Liver (tissue), 9 donors: ENCODE measurements around the gene BLOC1S5. TPM values are rescaled to one million over a fixed set of nuclear protein-coding genes. Genes with fewer than 3 reads are reported as not detected.

ENCODE experiments used
- DNase-seq: peaks from one replicate; pipeline ENCODE4 v3.0.0-alpha.2; 2017; ENCODE audit warnings: low spot score
- H3K27ac ChIP-seq, 2 donors: one replicate each; pipeline ENCODE4 v1.7.0; 2013; ENCODE audit warnings: inconsistent platforms in 2 of 2, low read length in 2 of 2, control low read depth in 1 of 2, low read depth in 1 of 2, mild to moderate bottlenecking in 1 of 2
- H3K27me3 ChIP-seq, 4 donors: one replicate each; pipeline versions ENCODE4 v1.6.1 to v1.7.0; 2013; ENCODE audit warnings: low read length in 3 of 4, inconsistent platforms in 1 of 4, mild to moderate bottlenecking in 1 of 4, moderate library complexity in 1 of 4; ENCODE audit not compliant: control insufficient read depth in 4 of 4, insufficient read depth in 4 of 4
- H3K36me3 ChIP-seq, 4 donors: one replicate each; pipeline versions ENCODE4 v1.6.1 to v1.7.0; 2013; ENCODE audit warnings: low read length in 3 of 4, mild to moderate bottlenecking in 3 of 4, low read depth in 1 of 4, moderate library complexity in 1 of 4; ENCODE audit not compliant: control insufficient read depth in 4 of 4, insufficient read depth in 3 of 4
- H3K4me1 ChIP-seq, 4 donors: one replicate each; pipeline versions ENCODE4 v1.6.1 to v1.7.0; 2013; ENCODE audit warnings: low read length in 3 of 4, mild to moderate bottlenecking in 3 of 4, moderate library complexity in 1 of 4; ENCODE audit not compliant: control insufficient read depth in 4 of 4, insufficient read depth in 4 of 4
- H3K4me3 ChIP-seq, 3 donors: one replicate each; pipeline versions ENCODE4 v1.6.1 to v1.7.0; 2013; ENCODE audit warnings: low read length in 3 of 3, control low read depth in 1 of 3, low read depth in 1 of 3, mild to moderate bottlenecking in 1 of 3
- H3K9ac ChIP-seq, 2 donors: one replicate each; pipeline ENCODE4 v1.7.0; 2013; ENCODE audit warnings: low read length in 2 of 2, mild to moderate bottlenecking in 2 of 2, moderate library complexity in 2 of 2, control low read depth in 1 of 2, low read depth in 1 of 2
- H3K9me3 ChIP-seq, 4 donors: one replicate each; pipeline versions ENCODE4 v1.6.1 to v1.7.0; 2013; ENCODE audit warnings: low read length in 3 of 4; ENCODE audit not compliant: control insufficient read depth in 4 of 4
- EGR1 ChIP-seq, 2 donors: IDR thresholded peaks; 2 replicates each; pipeline ENCODE4 v1.6.1; 2016 to 2018; ENCODE audit warnings: antibody characterized with exemption in 2 of 2, low read depth in 2 of 2
- FOXA1 ChIP-seq: IDR thresholded peaks from 2 replicates; pipeline ENCODE4 v1.6.1; 2016; ENCODE audit warnings: antibody characterized with exemption
- FOXA2 ChIP-seq: IDR thresholded peaks from 2 replicates; pipeline ENCODE4 v1.6.1; 2016; ENCODE audit warnings: antibody characterized with exemption
- GABPA ChIP-seq, 2 donors: IDR thresholded peaks in 1 of 2; conservative IDR thresholded peaks in 1 of 2; 2 replicates each; pipeline ENCODE4 v1.6.1; 2016; ENCODE audit warnings: antibody characterized with exemption in 2 of 2, mild to moderate bottlenecking in 1 of 2, moderate library complexity in 1 of 2
- HNF4A ChIP-seq, 2 donors: conservative IDR thresholded peaks; 2 replicates each; pipeline ENCODE4 v1.6.1; 2016; ENCODE audit warnings: antibody characterized with exemption in 2 of 2, mild to moderate bottlenecking in 2 of 2
- HNF4G ChIP-seq: IDR thresholded peaks from 2 replicates; pipeline ENCODE4 v1.6.1; 2016; ENCODE audit warnings: antibody characterized with exemption
- JUND ChIP-seq, 2 donors: IDR thresholded peaks; 2 replicates each; pipeline ENCODE4 v1.6.1; 2016; ENCODE audit warnings: antibody characterized with exemption in 2 of 2
- NR2F2 ChIP-seq: IDR thresholded peaks from 2 replicates; pipeline ENCODE4 v1.6.1; 2016; ENCODE audit warnings: antibody characterized with exemption
- RAD21 ChIP-seq, 2 donors: IDR thresholded peaks; 2 replicates each; pipeline ENCODE4 v1.6.1; 2016; ENCODE audit warnings: antibody characterized with exemption in 2 of 2, mild to moderate bottlenecking in 2 of 2
- RXRA ChIP-seq, 2 donors: IDR thresholded peaks; 2 replicates each; pipeline ENCODE4 v1.6.1; 2017 to 2018; ENCODE audit warnings: antibody characterized with exemption in 2 of 2, mild to moderate bottlenecking in 1 of 2
- SP1 ChIP-seq: IDR thresholded peaks from 2 replicates; pipeline ENCODE4 v1.6.1; 2018; ENCODE audit warnings: antibody characterized with exemption, mild to moderate bottlenecking
- TAF1 ChIP-seq: conservative IDR thresholded peaks from 2 replicates; pipeline ENCODE4 v1.6.1; 2016; ENCODE audit warnings: antibody characterized with exemption, mild to moderate bottlenecking
- YY1 ChIP-seq: IDR thresholded peaks from 2 replicates; pipeline ENCODE4 v1.6.1; 2016; ENCODE audit warnings: antibody characterized with exemption, mild to moderate bottlenecking
- WGBS: extraction: QIAGEN DNeasy Blood & Tissue Kit; methylation state at CpG from one replicate; pipeline ENCODE4 v1.1.7; 2013; 5-methylcytosine and 5-hydroxymethylcytosine counted together
- polyA plus RNA-seq, 2 donors: library from polyadenylated mRNA; stranded (reverse) in 1 of 2; unstranded in 1 of 2; fragments of 200-250 nt in 1 of 2; fragments of >200 nt in 1 of 2; fragmentation: Nextera tagmentation in 1 of 2; extraction: Ambion mirVana in 1 of 2; gene quantifications; one replicate each; pipeline versions ENCODE4 v1.2.1 to v1.2.3, GENCODE V29; 2013 to 2015
- total RNA-seq, 2 donors: library from RNA; depleted of rRNA; stranded (reverse); fragments of >200 nt; gene quantifications; one replicate each; pipeline ENCODE4 v1.2.3, GENCODE V29; 2014
- TF ChIP-seq, protein P1 (sequence below): IDR thresholded peaks from 2 replicates; pipeline ENCODE4 v1.6.1; 2016; ENCODE audit warnings: antibody characterized with exemption, mild to moderate bottlenecking
- TF ChIP-seq, protein P2 (sequence below): IDR thresholded peaks from 2 replicates; pipeline ENCODE4 v1.6.1; 2016; ENCODE audit warnings: antibody characterized with exemption
- TF ChIP-seq, protein P3 (sequence below): IDR thresholded peaks from 2 replicates; pipeline ENCODE4 v1.6.1; 2016; ENCODE audit warnings: antibody characterized with exemption
- TF ChIP-seq, protein P4 (sequence below): IDR thresholded peaks from 2 replicates; pipeline ENCODE4 v1.6.1; 2016; ENCODE audit warnings: antibody characterized with exemption
- donor health status: healthy.
- donor health status: healthy.
- donor health status: healthy.
- donor health status: healthy.
- donor health status: healthy.

BLOC1S5 gene
- total and polyA plus RNA-seq, 4 donors: 5.2 to 11.1 (median 7.1) TPM

DNA sequence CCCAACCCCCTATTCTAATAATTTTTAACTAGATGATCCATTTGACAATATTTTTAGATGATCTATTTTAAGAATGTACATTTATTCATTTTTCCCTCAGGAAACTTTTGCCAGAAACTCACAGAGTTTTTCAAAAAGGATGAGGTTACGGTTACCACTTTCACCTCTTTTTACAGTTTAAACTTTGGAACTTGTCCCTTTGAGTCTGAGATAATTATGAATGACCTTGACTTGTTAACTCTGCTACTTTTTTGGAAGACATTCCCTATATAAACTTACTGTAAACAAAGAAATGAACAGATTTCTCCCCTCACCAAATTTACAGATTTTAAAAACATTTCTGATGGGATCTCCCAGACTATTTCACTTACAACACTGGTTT lies 18.4 kb upstream of the BLOC1S5 start:
- H3K27ac ChIP-seq: peak overlapping the region; percentile 23 to 60
- no peaks in the 10 kb centered on the region for H3K27me3 ChIP-seq
- no peaks in the 10 kb centered on the region for H3K36me3 ChIP-seq
- no peak overlapping the region for H3K9ac ChIP-seq
- H3K4me1 ChIP-seq: peaks cover 13 to 42% (median 23%) of the 10 kb centered on the region in 4 donors
- no peak for DNase-seq
- H3K4me3 ChIP-seq: no peak overlapping the region
- H3K9me3 ChIP-seq: no peaks in the 10 kb centered on the region
- WGBS: 79% methylated on average over 1 of the region's 1 CpG
- TF ChIP-seq EGR1 (IDR thresholded peaks at IDR 0.05; ENCODE audit: low read depth in 2 of 2) (no peak), FOXA1 (no peak), NR2F2 (no peak), FOXA2 (no peak), HNF4A (conservative IDR thresholded peaks at IDR 0.05) (peak; percentile 13 to 20)
- TF ChIP-seq, protein P1, sequence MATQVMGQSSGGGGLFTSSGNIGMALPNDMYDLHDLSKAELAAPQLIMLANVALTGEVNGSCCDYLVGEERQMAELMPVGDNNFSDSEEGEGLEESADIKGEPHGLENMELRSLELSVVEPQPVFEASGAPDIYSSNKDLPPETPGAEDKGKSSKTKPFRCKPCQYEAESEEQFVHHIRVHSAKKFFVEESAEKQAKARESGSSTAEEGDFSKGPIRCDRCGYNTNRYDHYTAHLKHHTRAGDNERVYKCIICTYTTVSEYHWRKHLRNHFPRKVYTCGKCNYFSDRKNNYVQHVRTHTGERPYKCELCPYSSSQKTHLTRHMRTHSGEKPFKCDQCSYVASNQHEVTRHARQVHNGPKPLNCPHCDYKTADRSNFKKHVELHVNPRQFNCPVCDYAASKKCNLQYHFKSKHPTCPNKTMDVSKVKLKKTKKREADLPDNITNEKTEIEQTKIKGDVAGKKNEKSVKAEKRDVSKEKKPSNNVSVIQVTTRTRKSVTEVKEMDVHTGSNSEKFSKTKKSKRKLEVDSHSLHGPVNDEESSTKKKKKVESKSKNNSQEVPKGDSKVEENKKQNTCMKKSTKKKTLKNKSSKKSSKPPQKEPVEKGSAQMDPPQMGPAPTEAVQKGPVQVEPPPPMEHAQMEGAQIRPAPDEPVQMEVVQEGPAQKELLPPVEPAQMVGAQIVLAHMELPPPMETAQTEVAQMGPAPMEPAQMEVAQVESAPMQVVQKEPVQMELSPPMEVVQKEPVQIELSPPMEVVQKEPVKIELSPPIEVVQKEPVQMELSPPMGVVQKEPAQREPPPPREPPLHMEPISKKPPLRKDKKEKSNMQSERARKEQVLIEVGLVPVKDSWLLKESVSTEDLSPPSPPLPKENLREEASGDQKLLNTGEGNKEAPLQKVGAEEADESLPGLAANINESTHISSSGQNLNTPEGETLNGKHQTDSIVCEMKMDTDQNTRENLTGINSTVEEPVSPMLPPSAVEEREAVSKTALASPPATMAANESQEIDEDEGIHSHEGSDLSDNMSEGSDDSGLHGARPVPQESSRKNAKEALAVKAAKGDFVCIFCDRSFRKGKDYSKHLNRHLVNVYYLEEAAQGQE: no peak
- TF ChIP-seq, protein P2, sequence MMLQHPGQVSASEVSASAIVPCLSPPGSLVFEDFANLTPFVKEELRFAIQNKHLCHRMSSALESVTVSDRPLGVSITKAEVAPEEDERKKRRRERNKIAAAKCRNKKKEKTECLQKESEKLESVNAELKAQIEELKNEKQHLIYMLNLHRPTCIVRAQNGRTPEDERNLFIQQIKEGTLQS: no peak
- TF ChIP-seq, protein P3, sequence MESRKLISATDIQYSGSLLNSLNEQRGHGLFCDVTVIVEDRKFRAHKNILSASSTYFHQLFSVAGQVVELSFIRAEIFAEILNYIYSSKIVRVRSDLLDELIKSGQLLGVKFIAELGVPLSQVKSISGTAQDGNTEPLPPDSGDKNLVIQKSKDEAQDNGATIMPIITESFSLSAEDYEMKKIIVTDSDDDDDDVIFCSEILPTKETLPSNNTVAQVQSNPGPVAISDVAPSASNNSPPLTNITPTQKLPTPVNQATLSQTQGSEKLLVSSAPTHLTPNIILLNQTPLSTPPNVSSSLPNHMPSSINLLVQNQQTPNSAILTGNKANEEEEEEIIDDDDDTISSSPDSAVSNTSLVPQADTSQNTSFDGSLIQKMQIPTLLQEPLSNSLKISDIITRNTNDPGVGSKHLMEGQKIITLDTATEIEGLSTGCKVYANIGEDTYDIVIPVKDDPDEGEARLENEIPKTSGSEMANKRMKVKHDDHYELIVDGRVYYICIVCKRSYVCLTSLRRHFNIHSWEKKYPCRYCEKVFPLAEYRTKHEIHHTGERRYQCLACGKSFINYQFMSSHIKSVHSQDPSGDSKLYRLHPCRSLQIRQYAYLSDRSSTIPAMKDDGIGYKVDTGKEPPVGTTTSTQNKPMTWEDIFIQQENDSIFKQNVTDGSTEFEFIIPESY: no peak

DNA sequence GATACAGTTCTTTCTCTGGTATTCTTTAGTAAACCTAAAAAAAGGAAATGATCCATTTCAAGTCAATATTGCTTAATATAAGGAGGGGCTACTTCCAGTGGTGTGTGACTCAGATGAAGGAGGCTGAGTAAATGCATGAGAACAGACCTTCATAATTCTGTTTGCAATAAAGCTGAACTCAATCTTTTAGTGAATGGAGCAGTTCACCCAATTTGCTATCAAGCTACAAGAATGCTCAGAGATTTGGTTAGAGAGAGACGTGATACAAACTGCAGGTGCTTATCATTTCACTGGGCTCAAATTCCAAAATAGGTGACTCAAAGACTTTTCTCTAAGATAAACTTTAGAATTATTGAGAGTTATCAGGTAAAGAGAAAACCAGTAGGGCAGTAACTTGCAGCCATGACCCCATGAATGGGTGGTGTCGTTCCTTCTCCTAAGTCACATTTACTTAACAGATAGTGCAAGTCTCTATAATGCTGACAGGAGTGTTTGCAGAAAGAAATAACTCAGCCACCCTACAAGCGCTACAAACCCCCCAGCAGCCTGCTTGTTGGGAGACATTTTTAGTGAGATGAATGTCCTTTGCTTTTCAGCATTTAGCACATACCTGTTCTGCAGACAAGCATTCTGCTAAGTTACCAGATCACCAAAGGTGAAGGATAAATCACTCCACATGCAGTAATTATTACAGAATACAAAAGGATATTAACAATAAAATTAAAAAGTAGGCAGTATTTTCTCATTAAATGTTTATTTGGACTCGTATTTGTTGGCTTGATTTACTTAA lies 16.4 kb upstream of the BLOC1S5 start:
- DNase-seq: no peak
- Histone ChIP-seq H3K4me3 (no peak overlapping the region), H3K4me1 (peaks cover 13 to 42% (median 23%) of the 10 kb centered on the region in 4 donors), H3K27ac (peak overlapping the region; percentile 21 to 42), H3K9me3 (no peaks in the 10 kb centered on the region), H3K9ac (no peak overlapping the region), H3K36me3 (no peaks in the 10 kb centered on the region), H3K27me3 (no peaks in the 10 kb centered on the region)
- WGBS: 61% methylated on average over 4 of the region's 4 CpGs
- TF ChIP-seq, protein P4, sequence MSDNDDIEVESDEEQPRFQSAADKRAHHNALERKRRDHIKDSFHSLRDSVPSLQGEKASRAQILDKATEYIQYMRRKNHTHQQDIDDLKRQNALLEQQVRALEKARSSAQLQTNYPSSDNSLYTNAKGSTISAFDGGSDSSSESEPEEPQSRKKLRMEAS: no peak
- TF ChIP-seq HNF4G: no peak
- TF ChIP-seq, protein P1: no peak
- no peak for TF ChIP-seq TAF1
- TF ChIP-seq RXRA (IDR thresholded peaks at IDR 0.05): no peak
- TF ChIP-seq JUND (IDR thresholded peaks at IDR 0.05): peak; percentile 47 to 79
- TF ChIP-seq GABPA (IDR thresholded peaks at IDR 0.05 in 1 of 2, conservative IDR thresholded peaks at IDR 0.05 in 1 of 2): peak in 1 of 2 donors; percentile 14
- TF ChIP-seq FOXA1: no peak
- no peak for TF ChIP-seq SP1
- TF ChIP-seq YY1: peak; percentile 16
- no peak for TF ChIP-seq RAD21 (IDR thresholded peaks at IDR 0.05)
- TF ChIP-seq, protein P3: no peak
- TF ChIP-seq FOXA2: peak; percentile 17
- TF ChIP-seq EGR1 (IDR thresholded peaks at IDR 0.05; ENCODE audit: low read depth in 2 of 2): no peak
- TF ChIP-seq, protein P2: no peak
- peak in 1 of 2 donors; percentile 25 for TF ChIP-seq HNF4A (conservative IDR thresholded peaks at IDR 0.05)
